ENCODE data around the gene BBS10.

GRCh38 chr12:76383988-76384387, 35.8 kb upstream of the BBS10 start:
- TF ChIP-seq CTCF (IDR thresholded peaks at IDR 0.05 in 8 of 11, conservative IDR thresholded peaks at IDR 0.05 in 3 of 11) (no peak), POLR2A (IDR thresholded peaks at IDR 0.05) (no peak), POLR2AphosphoS5 (IDR thresholded peaks at IDR 0.05) (no peak)
